Caco-2 (cell line): ENCODE measurements around the gene GNGT1. TPM values are rescaled to one million over a fixed set of nuclear protein-coding genes. Genes with fewer than 3 reads are reported as not detected.

Experiments
- BruUV-seq: library from RNA; stranded (reverse); fragments of 400-500 nt; replicated peaks from 2 replicates; lab custom pipeline; 2021; lab: Mats Ljungman, UMichigan
- CTCF ChIA-PET: fragments of 300-600 bp; sonication (Branson Sonifier 250); formaldehyde crosslinking; loops from one replicate; lab custom pipeline; 2022; ENCODE audit warnings: antibody characterized with exemption; lab: Charles Lee
- POLR2A ChIA-PET: fragments of 300-600 bp; sonication (Branson Sonifier 250); formaldehyde crosslinking; loops from one replicate; lab custom pipeline; 2022; ENCODE audit warnings: antibody characterized with exemption; lab: Charles Lee
- DNase-seq, 2 experiments: peaks; one replicate each; pipeline versions ENCODE4 v3.0.0 to v3.0.0-alpha.2; 2020 to 2022
- H3K27me3 ChIP-seq: replicated peaks from 2 replicates; pipeline ENCODE4 v1.6.0; 2011; ENCODE audit warnings: low read length; ENCODE audit not compliant: control insufficient read depth, insufficient read depth
- H3K36me3 ChIP-seq: 2 replicates; pipeline ENCODE4 v1.5.1; 2011; ENCODE audit warnings: low read length; ENCODE audit not compliant: control insufficient read depth, insufficient read depth
- H3K4me1 ChIP-seq: fragments of 250-450 bp; sonication (Bioruptor Pico); 2 replicates; pipeline ENCODE4 v1.5.1; 2020; ENCODE audit warnings: mild to moderate bottlenecking
- H3K4me3 ChIP-seq: 2 replicates; pipeline ENCODE4 v1.5.1; 2011; ENCODE audit warnings: low read depth, mild to moderate bottlenecking, control low read depth, low read length
- H3K9me3 ChIP-seq: fragments of 250-450 bp; sonication (Bioruptor Pico); 2 replicates; pipeline ENCODE4 v1.5.1; 2020; ENCODE audit warnings: mild to moderate bottlenecking, moderate library complexity
- H3K27ac Mint-ChIP-seq: one replicate; pipeline ENCODE4 v1.8.0; 2022; ENCODE audit warnings: mixed read lengths; ENCODE audit not compliant: unreplicated experiment
- H3K27me3 Mint-ChIP-seq: one replicate; pipeline ENCODE4 v1.8.0; 2022; ENCODE audit warnings: mixed read lengths; ENCODE audit not compliant: insufficient read depth, unreplicated experiment
- H3K36me3 Mint-ChIP-seq: one replicate; pipeline ENCODE4 v1.8.0; 2022; ENCODE audit warnings: mild to moderate bottlenecking, mixed read lengths; ENCODE audit not compliant: insufficient read depth, unreplicated experiment
- H3K4me1 Mint-ChIP-seq: one replicate; pipeline ENCODE4 v1.8.0; 2022; ENCODE audit warnings: low read depth, mixed read lengths; ENCODE audit not compliant: unreplicated experiment
- H3K4me3 Mint-ChIP-seq: one replicate; pipeline ENCODE4 v1.8.0; 2022; ENCODE audit warnings: mild to moderate bottlenecking, moderate library complexity, mixed read lengths; ENCODE audit not compliant: unreplicated experiment
- H3K9me3 Mint-ChIP-seq: one replicate; pipeline ENCODE4 v1.8.0; 2022; ENCODE audit warnings: mixed read lengths; ENCODE audit not compliant: unreplicated experiment
- intact Hi-C: fragments of 100-400 bp; cut with micrococcal nuclease; formaldehyde crosslinking; loops from one replicate; pipeline ENCODE4 v1.10.0; 2022; ENCODE audit not compliant: unreplicated experiment
- total RNA-seq: library from RNA; stranded (reverse); gene quantifications from 2 replicates; pipeline ENCODE4 v1.2.3, GENCODE V29; 2022
- TF ChIP-seq, protein P1 (sequence below), 2 experiments: fragments of 200-600 bp in 1 of 2; IDR thresholded peaks; 1 replicate in 1 of 2; 2 replicates in 1 of 2; pipeline versions ENCODE4 v1.5.1 to v1.8.0; 2011 to 2022; ENCODE audit warnings: antibody characterized with exemption in 1 of 2, control low read depth in 1 of 2, inconsistent platforms in 1 of 2, low read depth in 1 of 2, low read length in 1 of 2, mild to moderate bottlenecking in 1 of 2, moderate library complexity in 1 of 2; ENCODE audit not compliant: insufficient read depth in 1 of 2, severe bottlenecking in 1 of 2, unreplicated experiment in 1 of 2

GNGT1 gene
- total RNA-seq, 1 experiment from 2014 or later: 0.54 TPM

GRCh38 chr7:93861325-93861949 lies 44.9 kb upstream of the GNGT1 start:
- DNase-seq: no peak
- no peaks in the 10 kb centered on the region for H3K36me3 Mint-ChIP-seq
- Histone ChIP-seq H3K36me3 (no peaks in the 10 kb centered on the region), H3K4me3 (no peak overlapping the region), H3K27me3 (no peaks in the 10 kb centered on the region; the same call in 1 of the 2 replicates), H3K9me3 (no peaks in the 10 kb centered on the region), H3K4me1 (no peaks in the 10 kb centered on the region)
- no peak overlapping the region for H3K27ac Mint-ChIP-seq
- H3K4me1 Mint-ChIP-seq: no peaks in the 10 kb centered on the region
- POLR2A ChIA-PET: no interaction called here
- H3K4me3 Mint-ChIP-seq: no peak overlapping the region
- H3K27me3 Mint-ChIP-seq: peaks cover 17% of the 10 kb centered on the region
- CTCF ChIA-PET: no interaction called here
- intact Hi-C loops: no loop called here
- TF ChIP-seq, protein P1, sequence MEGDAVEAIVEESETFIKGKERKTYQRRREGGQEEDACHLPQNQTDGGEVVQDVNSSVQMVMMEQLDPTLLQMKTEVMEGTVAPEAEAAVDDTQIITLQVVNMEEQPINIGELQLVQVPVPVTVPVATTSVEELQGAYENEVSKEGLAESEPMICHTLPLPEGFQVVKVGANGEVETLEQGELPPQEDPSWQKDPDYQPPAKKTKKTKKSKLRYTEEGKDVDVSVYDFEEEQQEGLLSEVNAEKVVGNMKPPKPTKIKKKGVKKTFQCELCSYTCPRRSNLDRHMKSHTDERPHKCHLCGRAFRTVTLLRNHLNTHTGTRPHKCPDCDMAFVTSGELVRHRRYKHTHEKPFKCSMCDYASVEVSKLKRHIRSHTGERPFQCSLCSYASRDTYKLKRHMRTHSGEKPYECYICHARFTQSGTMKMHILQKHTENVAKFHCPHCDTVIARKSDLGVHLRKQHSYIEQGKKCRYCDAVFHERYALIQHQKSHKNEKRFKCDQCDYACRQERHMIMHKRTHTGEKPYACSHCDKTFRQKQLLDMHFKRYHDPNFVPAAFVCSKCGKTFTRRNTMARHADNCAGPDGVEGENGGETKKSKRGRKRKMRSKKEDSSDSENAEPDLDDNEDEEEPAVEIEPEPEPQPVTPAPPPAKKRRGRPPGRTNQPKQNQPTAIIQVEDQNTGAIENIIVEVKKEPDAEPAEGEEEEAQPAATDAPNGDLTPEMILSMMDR (IDR thresholded peaks at IDR 0.05; ENCODE audit: insufficient read depth in 1 of 2, low read depth in 1 of 2, low read length in 1 of 2, severe bottlenecking in 1 of 2, unreplicated experiment in 1 of 2): peak in 1 of 2 experiments; percentile 51
- BruUV-seq: no TSS peak
- H3K9me3 Mint-ChIP-seq: no peaks in the 10 kb centered on the region

- Mint-ChIP-seq H3K9me3 (no peaks in the 10 kb centered on the region), H3K27ac (no peak overlapping the region), H3K4me3 (no peak overlapping the region), H3K4me1 (no peaks in the 10 kb centered on the region), H3K36me3 (no peaks in the 10 kb centered on the region), H3K27me3 (peaks cover 17% of the 10 kb centered on the region)
- DNase-seq: no peak
- TF ChIP-seq, protein P1 (IDR thresholded peaks at IDR 0.05; ENCODE audit: insufficient read depth in 1 of 2, low read depth in 1 of 2, low read length in 1 of 2, severe bottlenecking in 1 of 2, unreplicated experiment in 1 of 2): no peak
- Histone ChIP-seq H3K27me3 (no peaks in the 10 kb centered on the region; the same call in 1 of the 2 replicates), H3K36me3 (no peaks in the 10 kb centered on the region), H3K9me3 (no peaks in the 10 kb centered on the region), H3K4me1 (no peaks in the 10 kb centered on the region), H3K4me3 (no peak overlapping the region)
- CTCF ChIA-PET: no interaction called here
- intact Hi-C loops: no loop called here
- no TSS peak for BruUV-seq
- POLR2A ChIA-PET: no interaction called here
Observed at GRCh38 chr7:93862651-93863050, 43.7 kb upstream of the GNGT1 start.

DNA sequence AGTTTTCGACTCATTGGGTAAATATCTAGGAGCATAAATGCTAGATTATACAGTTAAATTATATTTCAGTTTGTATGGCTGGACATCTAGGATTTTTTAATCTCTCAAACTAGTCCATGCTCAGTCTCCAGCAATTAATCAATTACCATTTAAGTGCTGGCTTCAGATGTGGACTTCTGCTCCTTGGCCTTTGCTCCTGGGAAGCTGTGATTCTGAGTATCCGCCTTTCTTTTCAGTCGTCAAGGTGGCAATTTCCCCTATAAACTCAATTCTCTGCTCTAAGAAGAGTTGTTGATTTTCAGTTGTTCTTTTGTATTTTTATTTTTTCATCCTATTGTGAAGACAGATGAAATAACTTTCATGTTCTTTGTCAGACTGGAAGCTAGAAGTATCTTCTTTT lies 39.5 kb upstream of the GNGT1 start:
- Histone ChIP-seq H3K36me3 (no peaks in the 10 kb centered on the region), H3K9me3 (no peaks in the 10 kb centered on the region), H3K4me3 (no peak overlapping the region), H3K4me1 (no peaks in the 10 kb centered on the region), H3K27me3 (no peaks in the 10 kb centered on the region)
- BruUV-seq: no TSS peak
- Mint-ChIP-seq H3K27me3 (peaks cover 14% of the 10 kb centered on the region), H3K4me3 (no peak overlapping the region), H3K27ac (no peak overlapping the region), H3K9me3 (no peaks in the 10 kb centered on the region), H3K36me3 (no peaks in the 10 kb centered on the region), H3K4me1 (no peaks in the 10 kb centered on the region)
- CTCF ChIA-PET: no interaction called here
- TF ChIP-seq, protein P1 (IDR thresholded peaks at IDR 0.05; ENCODE audit: insufficient read depth in 1 of 2, low read depth in 1 of 2, low read length in 1 of 2, severe bottlenecking in 1 of 2, unreplicated experiment in 1 of 2): no peak
- intact Hi-C loops: no loop called here
- POLR2A ChIA-PET: no interaction called here
- no peak for DNase-seq
